Stimulated activated CD4-positive, alpha-beta T cell treated with anti-CD3 and anti-CD28 coated beads, TNF-alpha, amount 100 ng/mL, for 1 hour (primary cell): ENCODE results near the gene BCAS3.

Source experiments
- DNase-seq, 3 donors: peaks; one replicate each; pipeline ENCODE4 v3.0.0-alpha.2; 2020; ENCODE audit warnings: low read depth in 3 of 3, low spot score in 1 of 3

BCAS3 gene

DNA sequence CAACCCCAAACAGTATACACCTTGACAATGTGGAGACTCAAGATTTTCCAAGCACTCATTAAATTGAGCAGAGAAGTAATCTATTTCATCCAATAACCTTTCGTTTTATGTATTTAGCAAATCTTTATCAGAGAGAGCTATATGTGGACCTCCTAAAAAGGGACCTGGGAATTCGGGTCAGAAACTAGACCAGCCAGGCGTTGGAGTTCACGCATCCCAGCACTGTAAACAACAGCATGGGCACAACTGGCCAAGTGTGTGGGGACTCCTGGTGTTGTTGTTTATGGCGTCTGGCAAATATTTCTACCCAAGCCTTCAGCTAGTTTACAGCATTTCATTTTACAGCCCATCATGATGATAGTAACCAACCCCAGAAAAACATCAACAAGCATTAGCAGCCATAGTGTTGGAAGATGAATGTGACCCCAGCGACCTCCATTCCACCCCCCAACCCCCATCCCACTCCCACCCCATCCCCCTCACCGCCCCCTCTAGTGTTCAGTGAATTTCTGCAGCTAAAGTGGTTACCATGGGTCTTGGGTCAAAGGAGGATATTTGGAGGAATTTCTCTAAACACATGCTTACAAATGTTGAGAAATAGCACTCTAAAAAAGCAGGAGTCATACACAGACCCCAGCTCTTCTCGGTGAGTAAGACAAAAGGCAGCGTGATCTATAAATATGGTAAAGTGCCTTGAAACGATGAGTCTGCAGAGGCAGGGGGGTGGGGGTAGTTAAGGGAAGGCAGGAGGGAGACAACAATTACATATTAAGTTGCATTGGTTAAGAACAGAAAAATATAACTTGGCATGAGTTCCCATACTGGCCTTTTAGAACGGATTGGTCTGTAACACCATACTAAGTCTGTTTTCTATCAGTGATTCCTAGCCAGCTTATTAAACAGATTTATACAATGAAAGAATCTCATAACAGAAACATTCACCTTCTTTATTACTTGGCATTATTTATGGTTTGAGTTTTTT, 630.5 kb downstream of the BCAS3 start:
- no peak for DNase-seq

DNA sequence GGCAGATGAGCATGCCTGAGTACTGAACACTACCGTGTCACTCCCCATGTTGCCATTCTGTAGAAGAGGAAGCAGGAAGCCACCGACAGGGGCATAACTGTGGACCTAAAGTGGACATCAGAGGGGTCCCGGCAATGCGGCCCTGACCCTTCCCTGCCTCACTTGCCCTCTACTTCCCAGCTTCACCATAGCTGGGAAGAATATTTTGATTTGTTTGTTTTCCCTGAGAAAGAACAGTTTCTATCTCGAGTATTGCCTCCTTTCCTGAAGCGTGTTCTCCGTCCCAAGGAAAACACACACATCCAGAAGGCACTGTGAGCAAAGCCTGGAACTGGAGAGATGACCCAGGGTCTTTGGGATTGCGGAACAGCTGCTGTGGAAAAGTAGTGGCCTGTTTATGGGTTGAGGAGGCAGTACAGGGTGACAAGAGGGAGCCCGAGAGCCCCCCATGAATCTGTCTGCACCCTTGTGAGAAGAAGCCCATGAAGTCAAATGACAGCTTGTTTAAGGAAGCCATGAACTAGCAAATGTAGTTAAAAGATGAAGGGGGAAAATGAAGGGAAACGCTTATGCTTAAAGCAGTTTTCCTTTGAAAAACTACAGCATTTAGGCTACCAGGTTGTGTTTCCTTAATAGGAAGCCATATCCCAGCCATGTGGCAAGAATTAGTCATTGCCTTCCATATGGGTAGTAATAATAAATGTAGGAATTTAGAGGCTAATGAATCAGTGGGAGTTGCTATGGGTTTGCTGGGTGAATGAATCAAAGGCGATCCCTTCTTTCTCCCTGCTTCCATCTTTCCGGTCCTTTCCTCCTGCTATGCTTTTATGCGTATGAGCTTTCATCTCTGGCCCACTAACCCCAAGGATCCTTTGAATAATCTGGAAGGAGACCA, 632.0 kb downstream of the BCAS3 start:
- no peak for DNase-seq

DNA sequence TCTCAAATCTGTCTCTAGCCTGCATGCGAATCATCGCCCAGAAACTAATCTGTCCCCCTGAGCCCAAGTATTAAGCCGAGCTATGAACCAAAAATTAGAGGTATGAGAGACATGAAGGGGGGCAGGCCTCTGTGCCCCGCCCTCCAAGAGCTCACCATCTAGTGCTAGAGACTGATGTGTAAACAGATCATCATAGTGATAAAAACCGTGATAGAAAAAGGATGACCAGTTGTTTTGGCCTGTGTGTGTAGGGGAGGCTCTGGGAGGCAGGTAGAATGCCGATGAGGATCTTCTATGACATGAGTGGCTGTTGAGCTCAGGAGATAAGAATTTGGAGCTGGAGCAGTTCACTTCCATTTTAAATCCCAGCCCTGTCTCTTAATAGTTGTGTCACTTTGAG, 632.9 kb downstream of the BCAS3 start:
- no peak for DNase-seq

DNA sequence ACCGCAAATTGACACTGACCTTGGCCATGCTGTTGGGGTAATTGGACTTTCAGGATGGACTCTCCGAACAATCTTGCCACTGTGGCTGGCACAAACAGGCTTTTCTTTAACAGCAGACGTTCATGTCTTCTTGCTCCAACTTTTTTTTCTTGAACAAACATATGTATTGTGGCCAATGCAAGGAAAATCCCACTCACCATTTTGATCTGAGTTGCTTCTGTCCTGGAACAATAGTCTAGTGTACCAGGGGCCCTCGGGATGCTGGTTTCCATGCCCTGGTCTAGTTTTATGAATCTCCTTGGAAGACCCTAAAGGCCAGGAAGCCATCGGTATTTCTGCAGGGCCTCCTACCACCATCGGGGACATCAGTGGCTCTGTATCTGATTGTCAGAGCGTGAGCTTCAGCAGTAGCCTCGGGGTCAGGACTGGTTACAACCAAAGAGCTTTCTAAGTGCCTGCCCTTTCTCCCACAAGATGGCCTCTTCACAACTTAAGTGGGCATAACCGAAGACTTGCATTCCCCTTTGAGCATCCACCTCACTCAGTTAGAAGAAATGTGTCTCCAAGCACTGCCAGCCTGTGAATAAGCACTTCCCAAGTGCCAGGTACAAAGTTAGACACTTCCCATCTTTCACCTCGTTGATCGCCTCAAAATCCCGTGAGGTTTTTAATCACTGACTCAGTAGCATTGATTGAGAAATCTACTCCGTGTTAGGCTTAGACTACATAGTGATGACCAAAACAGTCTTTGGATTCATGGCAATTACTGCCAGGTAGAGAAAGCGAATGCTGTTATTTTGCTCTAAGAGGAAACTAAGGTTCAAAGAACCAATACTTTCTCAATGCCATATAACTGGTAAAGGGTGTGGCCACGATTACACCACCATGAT, 635.0 kb downstream of the BCAS3 start:
- DNase-seq: no peak

DNA sequence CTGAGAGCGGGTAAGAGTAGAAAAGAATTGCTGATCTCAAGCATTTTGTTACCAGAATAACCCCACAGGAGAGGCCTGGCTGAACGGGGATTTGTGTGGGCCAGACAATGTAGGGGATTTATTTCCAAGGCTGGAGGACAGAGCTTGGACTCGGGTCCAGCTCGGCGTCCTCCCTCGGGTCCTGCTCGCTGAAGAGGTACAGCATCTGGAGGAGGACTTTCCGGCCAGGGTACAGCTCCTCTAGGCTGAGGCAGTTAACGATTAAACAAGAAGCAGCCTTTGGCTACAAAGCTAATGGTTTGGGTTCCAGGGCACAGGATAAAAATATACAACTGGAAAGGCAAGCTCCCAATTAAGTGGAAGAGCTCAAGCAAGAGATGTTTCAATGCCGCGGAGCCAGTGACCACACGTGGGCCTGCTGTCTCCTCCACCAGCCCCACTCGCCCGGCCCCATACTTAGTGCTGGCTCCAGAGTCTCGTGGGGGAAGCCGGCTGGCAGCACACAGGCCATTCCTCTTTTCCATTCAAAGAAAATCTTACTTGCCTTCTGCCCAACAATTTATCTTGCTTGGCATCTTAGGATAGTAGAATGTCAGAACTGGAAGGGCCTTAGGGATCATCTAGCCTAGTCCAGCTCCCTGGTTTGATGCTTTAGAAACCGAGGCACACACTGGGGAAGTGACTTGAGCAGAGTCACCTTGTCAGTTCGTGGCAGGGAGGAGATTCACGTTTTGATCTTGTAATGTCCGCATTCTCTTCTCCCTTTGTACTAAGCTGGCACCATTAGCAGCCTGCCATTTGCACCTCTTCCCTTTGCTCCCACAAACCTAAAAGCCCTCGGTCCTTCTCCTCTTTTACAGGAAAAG, 636.0 kb downstream of the BCAS3 start:
- no peak for DNase-seq

DNA sequence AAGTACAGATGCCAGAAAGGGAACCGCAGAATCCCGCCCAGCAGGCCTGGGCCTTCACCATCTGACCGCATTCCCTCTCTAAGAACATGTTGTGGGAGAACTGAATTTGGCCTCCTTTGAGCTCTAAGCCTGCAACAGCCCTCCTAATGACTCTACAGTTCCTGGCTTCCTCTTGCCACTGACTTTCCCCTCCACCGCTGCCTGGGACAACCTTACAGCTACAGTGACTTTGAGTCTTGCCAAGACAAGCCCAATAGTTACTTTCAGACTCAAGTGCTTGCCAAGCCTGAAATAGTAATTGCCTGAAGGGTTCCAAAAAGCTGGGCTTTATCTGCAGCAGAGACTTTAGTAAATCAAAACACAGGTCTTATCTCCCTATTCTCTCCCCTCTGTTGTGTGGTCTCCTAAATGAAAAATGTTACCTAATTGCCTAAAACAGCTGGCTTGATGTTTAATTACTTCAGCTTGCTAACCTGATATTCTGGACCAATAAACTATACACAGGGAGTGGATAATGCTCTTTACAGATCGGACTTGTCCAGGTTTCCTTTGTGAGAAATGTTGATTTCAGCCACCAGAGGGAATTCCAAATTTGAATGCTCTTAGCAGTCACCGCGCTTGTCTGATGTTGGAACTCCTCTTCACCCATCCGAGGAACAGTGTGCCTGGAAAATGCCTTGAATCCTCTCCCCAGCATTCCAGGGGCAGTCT, 636.9 kb downstream of the BCAS3 start:
- no peak for DNase-seq

DNA sequence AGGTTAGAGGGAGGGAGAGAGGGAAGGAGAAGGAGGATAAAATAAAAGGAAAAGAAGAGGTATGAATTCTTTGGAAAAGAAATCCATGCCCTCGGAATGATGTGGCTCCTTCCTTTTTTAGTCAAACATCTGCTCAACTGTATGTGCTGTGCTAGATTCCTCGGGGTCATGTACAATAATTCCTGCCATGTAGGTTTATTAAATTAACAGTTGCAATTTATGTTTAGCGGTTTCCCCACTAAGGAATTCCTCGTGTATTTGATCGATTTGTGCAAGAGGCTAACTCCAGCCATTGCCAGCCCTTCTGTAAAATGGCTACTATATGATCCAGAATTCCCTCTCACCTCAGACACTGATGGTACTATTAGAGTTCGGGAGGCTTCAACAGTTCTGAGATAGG, 639.0 kb downstream of the BCAS3 start:
- no peak for DNase-seq

DNA sequence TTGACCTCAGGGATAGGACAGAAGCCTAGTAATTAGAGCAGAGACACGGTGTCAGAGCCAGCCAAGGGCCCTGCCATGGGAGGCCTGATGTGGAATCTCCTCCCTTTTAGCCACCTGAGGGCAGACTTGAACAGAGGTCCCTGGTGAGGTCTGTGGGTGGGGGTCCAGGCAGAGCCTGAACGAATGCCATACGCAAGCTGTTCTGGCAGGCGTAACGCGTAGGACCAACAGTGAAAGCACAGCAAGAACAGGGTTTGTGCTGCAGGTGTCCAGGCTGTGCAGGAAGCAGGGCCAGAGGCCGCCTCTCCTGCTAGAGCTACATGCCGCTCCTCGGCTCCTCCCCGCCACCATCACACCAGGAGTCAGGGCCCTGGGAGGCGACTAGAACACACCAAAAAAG, 640.1 kb downstream of the BCAS3 start:
- DNase-seq: no peak

DNA sequence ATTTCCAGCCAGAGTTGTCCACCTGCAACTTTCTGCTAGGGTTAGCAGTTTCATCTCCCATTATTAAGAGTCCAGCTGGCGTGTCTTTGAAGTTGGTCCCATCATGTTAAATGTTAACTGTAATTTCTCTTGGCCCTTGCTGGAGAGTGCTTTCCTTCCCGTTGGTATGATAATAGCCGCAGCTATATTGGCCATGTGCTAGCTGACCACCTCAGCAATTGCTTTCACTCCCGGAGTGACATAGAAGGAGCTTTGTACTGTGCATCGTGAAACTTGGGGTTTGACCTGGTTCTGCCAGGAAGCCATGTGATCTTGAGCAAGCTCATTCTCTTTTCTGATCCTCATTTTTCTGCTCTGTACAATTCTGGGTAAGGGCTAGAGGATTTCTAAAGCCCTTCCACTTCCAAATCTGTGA, 641.0 kb downstream of the BCAS3 start:
- no peak for DNase-seq

DNA sequence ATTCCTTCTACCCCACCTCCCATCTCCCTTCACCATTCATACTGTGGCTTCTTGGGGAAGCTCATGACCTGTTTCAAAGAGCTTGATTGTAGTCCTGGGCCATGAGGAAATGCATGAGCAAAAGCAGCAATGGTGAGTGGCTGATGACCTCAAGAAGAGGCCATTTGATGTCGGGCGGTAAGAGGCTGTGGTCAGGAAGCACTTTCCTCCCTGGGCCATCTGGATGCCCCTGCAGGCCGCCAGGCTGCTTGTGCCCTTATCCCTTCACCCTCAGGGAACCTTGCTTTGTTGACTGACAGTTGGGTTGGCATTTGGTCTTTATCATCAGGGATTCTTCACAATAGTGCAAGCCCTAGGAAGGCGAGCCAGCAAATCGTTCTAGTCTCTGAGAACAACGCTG, 643.7 kb downstream of the BCAS3 start:
- no peak for DNase-seq

DNA sequence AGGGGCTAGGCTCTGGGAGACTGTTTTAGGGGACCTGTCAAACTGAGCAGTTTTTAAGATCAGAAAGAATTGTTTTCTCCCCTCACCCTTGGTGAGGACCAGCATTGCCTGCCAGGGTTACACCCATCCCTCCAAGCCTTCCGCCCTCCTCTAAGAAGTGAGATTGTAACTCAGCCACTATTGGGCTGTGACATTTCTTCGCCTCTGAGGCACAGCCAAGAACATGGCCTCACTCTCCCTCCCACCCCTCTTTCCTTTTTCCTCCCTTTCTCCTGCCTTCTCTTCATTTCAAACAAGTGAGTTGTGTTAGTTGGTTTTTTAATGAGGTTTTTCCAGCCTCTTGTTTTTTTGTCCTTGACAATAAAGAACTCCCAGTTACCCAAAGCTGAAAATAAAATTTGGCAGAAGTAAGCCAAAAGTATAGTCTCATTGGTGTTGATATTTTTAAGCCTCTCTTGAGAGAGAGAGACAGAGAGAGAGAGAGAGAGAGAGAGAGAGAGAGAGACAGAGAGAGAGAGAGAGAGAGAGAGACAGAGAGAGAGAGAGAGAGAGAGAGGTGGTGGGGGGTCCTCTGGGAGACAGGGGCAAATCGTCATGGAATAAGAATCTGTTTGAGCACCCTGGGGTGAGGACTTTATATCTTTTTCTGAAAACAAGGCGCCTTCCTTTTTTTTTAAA, 644.8 kb downstream of the BCAS3 start:
- no peak for DNase-seq

DNA sequence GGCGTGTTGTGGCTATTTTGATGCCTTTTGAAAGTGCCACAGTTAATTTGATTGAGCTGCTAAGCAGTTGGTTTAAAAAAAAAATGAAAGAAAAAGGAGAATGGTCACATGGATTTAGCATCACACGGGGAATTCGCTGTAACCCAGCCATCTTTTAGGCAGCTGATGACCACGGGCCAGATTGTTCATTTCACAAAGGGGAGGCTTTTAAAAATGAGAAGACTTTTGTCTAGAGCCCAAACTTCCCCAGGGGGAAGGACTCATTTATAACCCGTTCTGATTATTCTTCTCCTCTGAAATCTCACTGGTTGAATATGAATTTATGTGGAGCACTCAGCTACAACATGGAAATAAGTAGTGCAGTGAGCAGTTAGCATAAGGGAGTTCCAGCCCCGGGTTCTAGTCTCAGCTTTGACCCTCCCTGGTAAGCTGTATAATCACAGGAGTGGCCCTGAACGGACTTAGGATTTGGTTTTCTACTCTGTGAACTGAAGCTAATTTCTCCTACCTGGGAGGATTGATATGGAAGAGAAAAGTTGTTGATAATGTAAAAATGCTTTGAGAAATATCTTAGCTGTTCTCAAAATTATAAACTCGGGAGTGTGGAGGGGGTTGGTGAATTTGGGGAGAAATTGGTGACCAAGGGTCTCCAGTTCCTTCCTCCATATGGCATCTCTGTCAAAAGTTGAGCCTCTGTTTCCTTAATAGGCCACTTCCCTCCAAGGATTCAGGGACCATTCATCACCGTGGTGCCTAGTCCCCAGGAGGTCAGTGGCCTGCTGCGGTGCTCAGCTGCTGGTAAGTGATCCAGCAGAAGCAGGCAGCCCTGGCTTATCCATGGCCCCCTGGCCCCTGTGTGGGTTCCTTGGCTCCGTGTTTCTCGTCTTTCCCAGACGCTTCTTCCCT, 645.6 kb downstream of the BCAS3 start:
- no peak for DNase-seq

DNA sequence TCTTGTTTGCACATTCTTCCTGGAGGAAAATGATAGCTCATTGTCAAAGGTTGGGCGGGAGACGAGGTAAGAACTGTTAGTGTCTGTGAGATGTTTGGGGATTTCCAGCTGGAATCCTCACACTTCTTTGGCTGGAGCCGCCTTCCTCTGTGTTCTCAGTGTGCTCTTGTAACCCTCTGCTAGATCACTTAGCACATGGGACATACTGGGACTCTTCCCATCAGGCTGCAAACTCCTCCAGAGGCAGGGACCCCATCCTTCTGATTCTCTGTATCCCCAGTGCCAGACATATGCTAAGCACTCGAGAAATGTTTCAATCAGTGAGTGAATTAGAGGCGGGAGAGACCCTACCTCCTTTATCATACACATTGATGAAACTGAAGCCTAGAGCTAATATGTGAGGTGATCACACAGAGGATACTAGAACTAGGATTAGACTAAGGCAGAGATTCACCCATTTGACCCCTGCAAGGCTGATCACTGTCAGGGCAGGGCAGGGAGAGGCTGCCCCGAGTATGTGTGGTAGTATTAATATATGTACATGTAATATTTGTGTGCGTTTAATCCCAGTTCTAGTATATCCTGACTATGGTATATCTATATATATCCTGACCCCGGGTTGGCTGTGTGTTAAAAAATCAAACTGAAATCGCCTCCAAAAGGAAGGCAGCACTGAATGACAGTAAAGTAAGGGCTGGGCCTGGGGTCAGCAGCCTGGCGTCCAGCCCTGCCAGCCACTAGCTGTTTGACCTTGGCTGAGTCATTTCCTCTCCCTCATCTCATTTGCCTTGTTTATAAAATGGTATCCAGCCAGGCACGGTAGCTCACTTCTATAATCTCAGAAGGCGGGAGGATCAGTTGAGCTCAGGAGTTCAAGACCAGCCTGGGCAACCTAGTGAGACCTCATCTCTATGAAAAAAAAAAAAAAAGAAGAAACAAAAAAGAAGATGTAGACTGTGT, 646.5 kb downstream of the BCAS3 start:
- no peak for DNase-seq

DNA sequence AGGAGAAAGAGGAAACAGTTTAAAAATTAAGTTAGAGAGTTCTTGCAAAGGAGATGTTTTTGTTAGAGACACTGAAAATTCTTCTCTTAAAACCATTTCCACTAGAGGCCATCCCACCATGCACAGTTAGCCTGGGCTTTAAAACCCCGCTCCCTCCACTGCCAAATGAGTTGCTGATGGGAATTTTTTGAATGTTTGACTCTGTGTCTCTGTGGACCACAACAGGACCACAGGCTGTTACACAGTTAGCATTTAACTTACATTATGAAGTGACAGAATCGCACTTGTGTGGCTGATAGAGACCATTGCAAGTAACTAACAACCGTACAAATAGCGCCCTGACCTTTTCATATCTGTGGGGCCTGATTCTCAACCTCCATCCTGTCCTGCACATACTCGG, 647.3 kb downstream of the BCAS3 start:
- no peak for DNase-seq

DNA sequence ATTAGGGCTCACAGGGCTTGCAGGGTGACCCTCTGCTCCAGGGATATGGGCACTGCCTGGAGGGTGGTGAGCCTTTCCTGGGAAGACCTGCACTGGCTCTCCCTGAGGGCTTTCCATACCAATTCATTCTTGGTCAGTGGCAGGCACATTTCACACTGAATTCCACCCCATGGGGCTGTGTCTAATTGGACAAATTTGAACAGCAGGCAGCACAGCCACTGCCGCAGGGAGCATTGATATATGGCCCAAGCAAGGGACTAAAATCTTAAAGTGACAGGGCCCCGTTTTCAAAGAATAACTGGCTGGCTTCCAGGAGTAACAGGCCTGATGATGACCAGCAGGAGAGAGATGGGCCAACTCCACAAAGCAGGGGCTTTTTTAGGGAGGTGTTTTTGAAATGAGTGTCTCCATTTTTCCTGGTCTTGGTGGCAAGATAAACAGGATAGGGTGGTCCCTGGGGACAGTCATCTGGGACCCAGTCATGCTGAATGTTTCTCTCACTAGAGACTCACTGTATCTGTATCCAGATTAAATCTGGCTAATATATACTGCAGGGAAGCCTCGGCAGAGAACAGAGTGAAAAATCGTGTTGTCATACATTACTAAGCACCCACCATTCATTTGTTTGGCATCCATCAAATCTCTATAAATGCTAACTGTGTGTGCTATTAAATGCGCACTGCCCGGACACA, 647.9 kb downstream of the BCAS3 start:
- DNase-seq: no peak

DNA sequence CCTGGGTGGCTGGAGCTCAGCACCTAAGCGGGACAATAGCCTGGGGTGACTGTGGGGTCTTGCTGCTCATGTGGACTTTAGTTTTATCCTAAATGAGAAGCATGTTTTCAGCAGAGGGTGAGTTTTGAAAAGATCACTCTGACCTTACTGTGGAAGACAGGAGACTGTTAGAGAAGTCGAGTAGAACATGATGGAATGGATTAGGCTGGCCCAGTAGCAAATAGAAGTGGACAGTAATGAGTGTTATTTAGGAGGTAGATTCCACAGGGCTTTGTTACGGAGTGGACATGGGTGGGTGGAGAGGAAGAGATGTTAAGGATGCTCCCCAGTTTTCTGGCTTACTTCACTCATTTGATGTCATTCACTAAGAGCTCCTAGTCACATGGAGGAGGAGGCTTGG, 648.7 kb downstream of the BCAS3 start:
- no peak for DNase-seq
